ENCODE results near the gene PPP2R2C.

The PPP2R2C gene

GRCh38 chr4:6325788-6326290 is 146.6 kb downstream of the PPP2R2C start:
- TF ChIP-seq CTCF (IDR thresholded peaks at IDR 0.05; ENCODE audit: control insufficient read depth, extremely low read depth, insufficient read depth), result no peak
- H3K4me3 ChIP-seq (ENCODE audit: low read depth, low read length), result no peak overlapping the region

GRCh38 chr4:6324999-6325787 is 147.2 kb downstream of the PPP2R2C start:
- no peak for TF ChIP-seq CTCF (IDR thresholded peaks at IDR 0.05; ENCODE audit: control insufficient read depth, extremely low read depth, insufficient read depth)
- DNase-seq (ENCODE audit: low read depth), result no peak
- H3K4me3 ChIP-seq (ENCODE audit: low read depth, low read length), result no peak overlapping the region

More at GRCh38 chr4:6325788-6326290, 146.6 kb downstream of the PPP2R2C start:
- no peak for DNase-seq (ENCODE audit: low read depth)

GRCh38 chr4:6324461-6324998 is 147.9 kb downstream of the PPP2R2C start:
- no peak for DNase-seq (ENCODE audit: low read depth)
- no peak overlapping the region for H3K4me3 ChIP-seq (ENCODE audit: low read depth, low read length)
- TF ChIP-seq CTCF (IDR thresholded peaks at IDR 0.05; ENCODE audit: control insufficient read depth, extremely low read depth, insufficient read depth), result no peak

- DNase-seq (ENCODE audit: low read depth), result no peak
- H3K4me3 ChIP-seq (ENCODE audit: low read depth, low read length), result no peak overlapping the region
- TF ChIP-seq CTCF (IDR thresholded peaks at IDR 0.05; ENCODE audit: control insufficient read depth, extremely low read depth, insufficient read depth), result no peak
These were observed 149.4 kb downstream of the PPP2R2C start for GRCh38 chr4:6322761-6323566.

GRCh38 chr4:6322067-6322760 is 150.2 kb downstream of the PPP2R2C start:
- no peak overlapping the region for H3K4me3 ChIP-seq (ENCODE audit: low read depth, low read length)
- TF ChIP-seq CTCF (IDR thresholded peaks at IDR 0.05; ENCODE audit: control insufficient read depth, extremely low read depth, insufficient read depth), result no peak
- DNase-seq (ENCODE audit: low read depth), result no peak

- no peak overlapping the region for H3K4me3 ChIP-seq (ENCODE audit: low read depth, low read length)
- no peak for DNase-seq (ENCODE audit: low read depth)
- no peak for TF ChIP-seq CTCF (IDR thresholded peaks at IDR 0.05; ENCODE audit: control insufficient read depth, extremely low read depth, insufficient read depth)
These were observed 151.1 kb downstream of the PPP2R2C start for GRCh38 chr4:6321361-6321760.
